Keratinocyte (primary cell): ENCODE measurements around the gene HOXD11. TPM values are rescaled to one million over a fixed set of nuclear protein-coding genes. Genes with fewer than 3 reads are reported as not detected.

Experiments
- DNase-seq: peaks from one replicate; pipeline ENCODE4 v3.0.0-alpha.2; 2011; ENCODE audit warnings: low read depth, missing footprints, low spot score
- FAIRE-seq: peaks from 2 replicates; lab custom pipeline; 2011; peaks lifted over from hg19 to GRCh38; lab: Jason Lieb, UNC
- H2AFZ ChIP-seq: 2 replicates; pipeline ENCODE4 v1.6.0; 2012; ENCODE audit warnings: low read length, control low read depth, inconsistent platforms; ENCODE audit not compliant: control insufficient read depth
- H3K27ac ChIP-seq: 2 replicates; pipeline ENCODE4 v1.5.1; 2011; ENCODE audit warnings: low read length; ENCODE audit not compliant: control insufficient read depth, insufficient read depth
- H3K27me3 ChIP-seq: 3 replicates; pipeline ENCODE4 v1.6.0; 2011; ENCODE audit warnings: low read length; ENCODE audit not compliant: control insufficient read depth, insufficient read depth; ENCODE audit errors: extremely low read depth
- H3K36me3 ChIP-seq, 2 experiments: 2 replicates in 1 of 2; 3 replicates in 1 of 2; pipeline ENCODE4 v1.5.1; 2011; ENCODE audit warnings: low read length in 2 of 2, mild to moderate bottlenecking in 1 of 2; ENCODE audit not compliant: control insufficient read depth in 2 of 2, insufficient read depth in 2 of 2; ENCODE audit errors: extremely low read depth in 1 of 2
- H3K4me1 ChIP-seq: 3 replicates; pipeline ENCODE4 v1.5.1; 2011; ENCODE audit warnings: low read length; ENCODE audit not compliant: control insufficient read depth, insufficient read depth; ENCODE audit errors: extremely low read depth
- H3K4me2 ChIP-seq: 3 replicates; pipeline ENCODE4 v1.6.0; 2011; ENCODE audit warnings: low read depth, low read length; ENCODE audit not compliant: control insufficient read depth, insufficient read depth; ENCODE audit errors: extremely low read depth
- H3K4me3 ChIP-seq, 3 experiments: fragments of 200-600 bp in 1 of 3; sonication (generic) in 1 of 3; 2 replicates in 2 of 3; 3 replicates in 1 of 3; pipeline ENCODE4 v1.5.1; 2011 to 2016; ENCODE audit warnings: low read length in 3 of 3, mild to moderate bottlenecking in 3 of 3, control low read depth in 2 of 3, inconsistent platforms in 1 of 3, low read depth in 1 of 3, mixed read lengths in 1 of 3, mixed run types in 1 of 3, moderate library complexity in 1 of 3; ENCODE audit not compliant: control insufficient read depth in 2 of 3, insufficient read depth in 2 of 3; ENCODE audit errors: extremely low read depth in 1 of 3
- H3K79me2 ChIP-seq: 2 replicates; pipeline ENCODE4 v1.6.0; 2012; ENCODE audit warnings: low read length; ENCODE audit not compliant: control insufficient read depth, insufficient read depth
- H3K9ac ChIP-seq: 3 replicates; pipeline ENCODE4 v1.6.0; 2011; ENCODE audit warnings: low read length; ENCODE audit not compliant: control insufficient read depth, insufficient read depth; ENCODE audit errors: extremely low read depth
- H3K9me1 ChIP-seq: 3 replicates; pipeline ENCODE4 v1.6.0; 2011; ENCODE audit warnings: low read length; ENCODE audit not compliant: control insufficient read depth, insufficient read depth; ENCODE audit errors: extremely low read depth
- H3K9me3 ChIP-seq: 2 replicates; pipeline ENCODE4 v1.5.1; 2012; ENCODE audit warnings: low read depth, low read length; ENCODE audit not compliant: control insufficient read depth
- H4K20me1 ChIP-seq: 3 replicates; pipeline ENCODE4 v1.6.0; 2011; ENCODE audit warnings: low read length; ENCODE audit not compliant: control insufficient read depth, insufficient read depth; ENCODE audit errors: extremely low read depth
- CTCF ChIP-seq, 3 experiments: IDR thresholded peaks in 1 of 3; conservative IDR thresholded peaks in 1 of 3; optimal IDR thresholded peaks in 1 of 3; 2 replicates in 2 of 3; 3 replicates in 1 of 3; pipeline versions ENCODE3 to v1.5.1; 2011; ENCODE audit warnings: low read length in 3 of 3, mild to moderate bottlenecking in 3 of 3, moderate library complexity in 2 of 3, control low read depth in 1 of 3, inconsistent platforms in 1 of 3; ENCODE audit not compliant: insufficient read depth in 2 of 3; ENCODE audit errors: extremely low read depth in 1 of 3
- EZH2 ChIP-seq: IDR thresholded peaks from one replicate; pipeline ENCODE4 v1.6.1; 2012; ENCODE audit warnings: inconsistent platforms, mild to moderate bottlenecking, low read length, moderate library complexity
- dilution Hi-C: fragments of 300-500 bp; cut with MboI; formaldehyde crosslinking; loops from one replicate; pipeline ENCODE4 v1.7.0; 2020; ENCODE audit warnings: low sequenced_read_pairs; ENCODE audit not compliant: extremely low pct_ligation_motif_present
- polyA plus RNA-seq, 5 experiments: library from polyadenylated mRNA; depleted of rRNA in 3 of 5; stranded (reverse) in 3 of 5; stranded (forward) in 1 of 5; unstranded in 1 of 5; fragments of >200 nt; gene quantifications; 1 replicate in 1 of 5; 2 replicates in 3 of 5; 3 replicates in 1 of 5; pipeline versions ENCODE4 v1.2.1 to v1.2.3, GENCODE V29; 2011 to 2012; ENCODE audit warnings: missing spikeins in 2 of 5, low read depth in 1 of 5, low replicate concordance in 1 of 5

Gene HOXD11
- polyA plus RNA-seq, 1 donor (not counting 4 experiments of a cell fraction or from before 2014, with no cell fraction given): not detected

- TF ChIP-seq CTCF (optimal IDR thresholded peaks at IDR 0.05 in 1 of 3, IDR thresholded peaks at IDR 0.05 in 1 of 3, conservative IDR thresholded peaks at IDR 0.05 in 1 of 3; ENCODE audit: extremely low read depth in 1 of 3, insufficient read depth in 2 of 3, low read length in 3 of 3): no peak
- no peak for TF ChIP-seq EZH2
- Histone ChIP-seq H3K4me1 (no peaks in the 10 kb centered on the region), H3K9me1 (no peaks in the 10 kb centered on the region), H3K79me2 (no peaks in the 10 kb centered on the region), H3K4me3 (no peak overlapping the region), H3K9me3 (peaks cover 8% of the 10 kb centered on the region), H4K20me1 (no peaks in the 10 kb centered on the region), H3K36me3 (no peaks in the 10 kb centered on the region), H3K27ac (no peak overlapping the region), H3K9ac (no peak overlapping the region), H2AFZ (no peak overlapping the region), H3K27me3 (peaks cover 74% of the 10 kb centered on the region), H3K4me2 (peak overlapping the region; percentile 48)
- no peak for FAIRE-seq
- dilution Hi-C loops: no loop called here
- DNase-seq: no peak
These were observed 32.8 kb downstream of the HOXD11 start for GRCh38 chr2:176139661-176140512.

GRCh38 chr2:176140513-176141317 is 33.6 kb downstream of the HOXD11 start:
- DNase-seq (no peak), FAIRE-seq (no peak)
- Histone ChIP-seq H3K9me1 (no peaks in the 10 kb centered on the region), H3K79me2 (no peaks in the 10 kb centered on the region), H4K20me1 (no peaks in the 10 kb centered on the region), H3K9me3 (peaks cover 8% of the 10 kb centered on the region), H3K4me2 (peak overlapping the region; percentile 48), H3K27me3 (peaks cover 74% of the 10 kb centered on the region), H3K4me3 (peak overlapping the region; percentile 44 to 51 (median 49)), H3K9ac (no peak overlapping the region), H3K36me3 (no peaks in the 10 kb centered on the region), H2AFZ (peak overlapping the region; percentile 60), H3K4me1 (no peaks in the 10 kb centered on the region), H3K27ac (no peak overlapping the region)
- dilution Hi-C loops: no loop called here
- no peak for TF ChIP-seq EZH2
- peak; percentile 47 to 92 (median 87) for TF ChIP-seq CTCF (optimal IDR thresholded peaks at IDR 0.05 in 1 of 3, IDR thresholded peaks at IDR 0.05 in 1 of 3, conservative IDR thresholded peaks at IDR 0.05 in 1 of 3; ENCODE audit: extremely low read depth in 1 of 3, insufficient read depth in 2 of 3, low read length in 3 of 3)
